Measurements from ENCODE around the gene RBP3. TPM values are rescaled to one million over a fixed set of nuclear protein-coding genes. Genes with fewer than 3 reads are reported as not detected.
A peak's percentile ranks its signal among the peaks of the same experiment; 100 is the strongest.

The RBP3 gene
- total RNA-seq, 4 donors from 2014 or later: not detected

DNA sequence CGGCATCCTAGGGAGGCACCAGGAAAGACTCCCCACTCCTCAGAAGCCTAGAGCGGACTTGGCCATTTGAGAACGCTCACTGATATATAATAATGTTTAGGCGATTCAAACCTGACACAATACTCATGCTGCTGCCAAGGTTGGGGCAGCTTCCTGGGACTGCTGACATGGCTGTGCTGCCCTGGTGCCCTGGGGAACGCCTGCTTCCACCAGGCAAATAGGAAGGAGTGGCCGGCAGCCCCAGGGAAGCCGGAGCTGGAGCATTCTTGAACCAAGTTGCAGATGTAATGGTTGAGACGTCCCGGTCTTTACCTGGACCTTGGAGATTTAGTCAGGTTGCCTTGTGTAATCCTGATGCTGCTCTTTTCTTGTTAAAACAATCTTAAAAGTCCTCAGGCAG is 39.4 kb upstream of the RBP3 start:
- no peak overlapping the region for H3K27ac ChIP-seq
- H3K4me1 ChIP-seq: no peaks in the 10 kb centered on the region
- H3K36me3 ChIP-seq: no peaks in the 10 kb centered on the region
- TF ChIP-seq CTCF (IDR thresholded peaks at IDR 0.05) (no peak), POLR2A (IDR thresholded peaks at IDR 0.05) (no peak)
- DNase-seq: no peak
- no peaks in the 10 kb centered on the region for H3K27me3 ChIP-seq
- no peaks in the 10 kb centered on the region for H3K9me3 ChIP-seq
- intact Hi-C loops (cut with DNase I; ENCODE audit: low total_unique reads): no loop called here
- no peak overlapping the region for H3K4me3 ChIP-seq

DNA sequence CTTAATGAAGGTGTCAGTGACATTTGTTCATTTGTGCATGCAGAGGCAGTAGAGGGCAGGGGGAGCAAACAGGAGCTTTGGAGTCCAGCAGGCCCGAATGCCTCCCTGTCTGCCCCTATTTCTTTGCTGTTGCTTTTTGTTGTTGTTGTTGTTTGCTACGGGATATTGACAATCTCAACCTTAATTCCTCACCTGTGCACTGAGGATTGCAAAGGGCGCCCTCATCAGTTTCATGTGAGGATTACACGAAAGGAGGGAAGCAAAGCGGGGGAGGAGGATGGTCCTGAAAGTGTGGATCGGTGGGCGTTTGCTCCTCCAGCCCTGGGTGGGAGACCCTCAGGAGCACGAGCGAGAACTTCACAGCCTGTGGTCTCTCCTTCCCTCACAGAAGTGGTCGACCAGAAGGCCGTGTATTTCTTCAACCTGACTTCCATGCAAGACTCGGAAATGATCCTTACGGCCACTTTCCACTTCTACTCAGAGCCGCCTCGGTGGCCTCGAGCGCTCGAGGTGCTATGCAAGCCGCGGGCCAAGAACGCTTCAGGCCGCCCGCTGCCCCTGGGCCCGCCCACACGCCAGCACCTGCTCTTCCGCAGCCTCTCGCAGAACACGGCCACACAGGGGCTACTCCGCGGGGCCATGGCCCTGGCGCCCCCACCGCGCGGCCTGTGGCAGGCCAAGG is 38.6 kb upstream of the RBP3 start:
- no peaks in the 10 kb centered on the region for H3K36me3 ChIP-seq
- no peak for DNase-seq
- no peak overlapping the region for H3K4me3 ChIP-seq
- no peak overlapping the region for H3K27ac ChIP-seq
- no peaks in the 10 kb centered on the region for H3K9me3 ChIP-seq
- H3K4me1 ChIP-seq: no peaks in the 10 kb centered on the region
- TF ChIP-seq CTCF (IDR thresholded peaks at IDR 0.05) (no peak), POLR2A (IDR thresholded peaks at IDR 0.05) (no peak)
- intact Hi-C loops (cut with DNase I; ENCODE audit: low total_unique reads): no loop called here
- no peaks in the 10 kb centered on the region for H3K27me3 ChIP-seq

DNA sequence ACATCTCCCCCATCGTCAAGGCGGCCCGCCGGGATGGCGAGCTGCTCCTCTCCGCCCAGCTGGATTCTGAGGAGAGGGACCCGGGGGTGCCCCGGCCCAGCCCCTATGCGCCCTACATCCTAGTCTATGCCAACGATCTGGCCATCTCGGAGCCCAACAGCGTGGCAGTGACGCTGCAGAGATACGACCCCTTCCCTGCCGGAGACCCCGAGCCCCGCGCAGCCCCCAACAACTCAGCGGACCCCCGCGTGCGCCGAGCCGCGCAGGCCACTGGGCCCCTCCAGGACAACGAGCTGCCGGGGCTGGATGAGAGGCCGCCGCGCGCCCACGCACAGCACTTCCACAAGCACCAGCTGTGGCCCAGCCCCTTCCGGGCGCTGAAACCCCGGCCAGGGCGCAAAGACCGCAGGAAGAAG is 38.1 kb upstream of the RBP3 start:
- intact Hi-C loops (cut with DNase I; ENCODE audit: low total_unique reads): no loop called here
- no peak for DNase-seq
- no peak overlapping the region for H3K27ac ChIP-seq

GRCh38 chr10:47311193-47311931 is 36.8 kb upstream of the RBP3 start:
- peak in 1 of 2 donors; percentile 31 for DNase-seq
- Histone ChIP-seq H3K27me3 (no peaks in the 10 kb centered on the region), H3K9me3 (no peaks in the 10 kb centered on the region), H3K4me1 (no peaks in the 10 kb centered on the region), H3K36me3 (no peaks in the 10 kb centered on the region), H3K4me3 (no peak overlapping the region), H3K27ac (no peak overlapping the region)
- TF ChIP-seq CTCF (IDR thresholded peaks at IDR 0.05) (no peak), POLR2A (IDR thresholded peaks at IDR 0.05) (no peak)
- intact Hi-C loops (cut with DNase I; ENCODE audit: low total_unique reads): no loop called here

More for the DNA sequence above, 38.1 kb upstream of the RBP3 start:
- H3K9me3 ChIP-seq: no peaks in the 10 kb centered on the region
- TF ChIP-seq CTCF (IDR thresholded peaks at IDR 0.05) (no peak), POLR2A (IDR thresholded peaks at IDR 0.05) (no peak)
- no peaks in the 10 kb centered on the region for H3K27me3 ChIP-seq
- H3K4me1 ChIP-seq: no peaks in the 10 kb centered on the region
- H3K4me3 ChIP-seq: no peak overlapping the region
- no peaks in the 10 kb centered on the region for H3K36me3 ChIP-seq

DNA sequence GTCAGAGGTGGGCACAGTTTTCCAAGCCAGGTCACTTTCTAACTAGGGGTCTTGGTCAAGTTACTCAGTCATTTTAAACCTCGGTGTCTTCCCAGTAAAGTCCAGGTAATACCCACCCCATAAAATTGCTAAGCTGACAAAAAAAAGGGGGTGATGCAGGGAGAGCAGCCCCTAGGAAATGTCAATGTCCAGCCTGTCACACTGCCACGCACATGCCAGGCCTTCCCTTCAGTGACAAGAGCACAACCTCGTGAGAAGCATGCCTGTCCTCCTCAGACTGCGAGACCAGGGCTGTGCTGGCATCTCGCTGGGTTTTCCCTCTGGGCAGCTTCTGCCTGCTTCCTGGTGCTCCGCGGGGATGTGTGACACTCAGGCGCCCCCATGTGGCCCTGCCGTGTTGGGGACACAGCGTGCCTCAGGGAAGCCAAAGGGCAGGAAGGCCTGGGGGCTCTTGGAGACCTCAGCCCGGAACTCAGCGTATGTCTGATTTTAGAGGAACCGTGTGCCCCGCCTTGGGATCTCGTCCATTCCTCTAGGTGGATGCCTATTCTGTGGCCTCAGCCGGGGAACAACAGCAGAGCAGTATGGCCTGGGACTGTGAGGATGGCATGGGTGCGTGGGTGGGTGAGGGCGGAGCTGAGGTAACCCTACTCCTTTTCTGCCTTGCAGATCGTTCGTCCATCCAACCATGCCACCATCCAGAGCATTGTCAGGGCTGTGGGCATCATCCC is 36.1 kb upstream of the RBP3 start:
- TF ChIP-seq CTCF (IDR thresholded peaks at IDR 0.05) (peak; percentile 68 to 89 (median 82)), POLR2A (IDR thresholded peaks at IDR 0.05) (no peak)
- Histone ChIP-seq H3K27ac (no peak overlapping the region), H3K4me3 (no peak overlapping the region), H3K27me3 (no peaks in the 10 kb centered on the region), H3K4me1 (no peaks in the 10 kb centered on the region), H3K36me3 (no peaks in the 10 kb centered on the region), H3K9me3 (no peaks in the 10 kb centered on the region)
- intact Hi-C loops (cut with DNase I; ENCODE audit: low total_unique reads): no loop called here
- DNase-seq: peak; percentile 66 to 71

Measured in uterus (tissue), 4 donors.